T-cell (primary cell): ENCODE measurements around the gene MLKL. TPM values are rescaled to one million over a fixed set of nuclear protein-coding genes. Genes with fewer than 3 reads are reported as not detected.
"Not testable (repeated sequence)": the region's sequence is repeated elsewhere in the genome, so short reads cannot be mapped to it uniquely, and the experiment has no call there.

Source experiments
- ATAC-seq, 4 experiments: fragments of 200-7000 bp in 3 of 4; fragments of 150-1000 bp in 1 of 4; cut with Tn5 transposase; replicated peaks in 1 of 4; 1 replicate in 3 of 4; 2 replicates in 1 of 4; pipeline ENCODE4 v1.10.0; 2021; ENCODE audit warnings: moderate library complexity in 3 of 4, mild to moderate bottlenecking in 2 of 4, moderate number of reproducible peaks in 1 of 4
- CTCF ChIA-PET, 2 donors: fragments of 300-600 bp; sonication (Branson Sonifier 250); formaldehyde crosslinking; loops; one replicate each; lab custom pipeline; 2022; ENCODE audit warnings: antibody characterized with exemption in 2 of 2; lab: Charles Lee
- POLR2A ChIA-PET, 2 donors: fragments of 300-600 bp; sonication (Branson Sonifier 250); formaldehyde crosslinking; loops; one replicate each; lab custom pipeline; 2022; ENCODE audit warnings: antibody characterized with exemption in 2 of 2; lab: Charles Lee
- DNase-seq, 35 experiments: peaks; one replicate each; pipeline versions ENCODE4 v3.0.0 to v3.0.0-alpha.2; 2013 to 2023
- H3K27ac ChIP-seq: one replicate; pipeline ENCODE4 v1.5.1; 2013; ENCODE audit warnings: low read length
- H3K27me3 ChIP-seq, 2 experiments: replicated peaks in 1 of 2; 1 replicate in 1 of 2; 2 replicates in 1 of 2; pipeline versions ENCODE4 v1.6.1 to v1.7.0; 2013; ENCODE audit warnings: low read length in 1 of 2, mixed read lengths in 1 of 2; ENCODE audit not compliant: control insufficient read depth in 2 of 2, insufficient read depth in 2 of 2; ENCODE audit errors: extremely low read depth in 1 of 2
- H3K36me3 ChIP-seq, 2 donors: 1 replicate in 1 of 2; 2 replicates in 1 of 2; pipeline versions ENCODE4 v1.6.1 to v1.7.0; 2013; ENCODE audit warnings: low read length in 1 of 2; ENCODE audit not compliant: control insufficient read depth in 2 of 2, insufficient read depth in 1 of 2; ENCODE audit errors: extremely low read depth in 1 of 2
- H3K4me1 ChIP-seq, 2 experiments: 1 replicate in 1 of 2; 2 replicates in 1 of 2; pipeline versions ENCODE4 v1.6.1 to v1.7.0; 2013; ENCODE audit warnings: low read length in 2 of 2, mixed read lengths in 1 of 2; ENCODE audit not compliant: insufficient read depth in 2 of 2, control insufficient read depth in 1 of 2; ENCODE audit errors: extremely low read depth in 1 of 2
- H3K4me3 ChIP-seq, 2 donors: 1 replicate in 1 of 2; 2 replicates in 1 of 2; pipeline versions ENCODE4 v1.5.1 to v1.7.0; 2013; ENCODE audit warnings: mild to moderate bottlenecking in 2 of 2, low read length in 1 of 2, moderate library complexity in 1 of 2; ENCODE audit not compliant: control insufficient read depth in 1 of 2; ENCODE audit errors: extremely low read depth in 1 of 2
- H3K9me3 ChIP-seq: 2 replicates; pipeline ENCODE4 v1.7.0; 2013
- H3K27ac Mint-ChIP-seq, 2 donors: one replicate each; pipeline ENCODE4 v1.8.0; 2020 to 2021; ENCODE audit warnings: mild to moderate bottlenecking in 2 of 2, mixed read lengths in 2 of 2
- H3K27me3 Mint-ChIP-seq, 2 donors: one replicate each; pipeline ENCODE4 v1.8.0; 2021 to 2022; ENCODE audit warnings: mixed read lengths in 2 of 2
- H3K36me3 Mint-ChIP-seq: one replicate; pipeline ENCODE4 v1.8.0; 2021; ENCODE audit warnings: mixed read lengths
- H3K4me1 Mint-ChIP-seq, 3 donors: one replicate each; pipeline ENCODE4 v1.8.0; 2020 to 2022; ENCODE audit warnings: mixed read lengths in 3 of 3, mild to moderate bottlenecking in 1 of 3
- H3K4me3 Mint-ChIP-seq, 3 donors: one replicate each; pipeline ENCODE4 v1.8.0; 2020 to 2022; ENCODE audit warnings: mild to moderate bottlenecking in 3 of 3, mixed read lengths in 3 of 3, moderate library complexity in 3 of 3
- H3K9me3 Mint-ChIP-seq, 3 donors: one replicate each; pipeline ENCODE4 v1.8.0; 2020 to 2022; ENCODE audit warnings: mixed read lengths in 3 of 3
- WGBS: methylation state at CpG from one replicate; pipeline ENCODE4 v1.1.5; 2013; ENCODE audit warnings: missing lambda C conversion rate; ENCODE audit not compliant: insufficient coverage; 5-methylcytosine and 5-hydroxymethylcytosine counted together
- total RNA-seq, 35 experiments: library from RNA in 6 of 35; stranded (reverse) in 6 of 35; fragments of 120-200 nt in 1 of 35; gene quantifications; one replicate each; pipeline versions ENCODE4 v1.2.1 to v1.2.4 and lab custom pipeline; 2013 to 2026

The MLKL gene
- total RNA-seq, 5 donors from 2014 or later (not counting 1 experiment from before 2014, with no cell fraction given), result 27.4 to 40.7 (median 33.4) TPM

DNA sequence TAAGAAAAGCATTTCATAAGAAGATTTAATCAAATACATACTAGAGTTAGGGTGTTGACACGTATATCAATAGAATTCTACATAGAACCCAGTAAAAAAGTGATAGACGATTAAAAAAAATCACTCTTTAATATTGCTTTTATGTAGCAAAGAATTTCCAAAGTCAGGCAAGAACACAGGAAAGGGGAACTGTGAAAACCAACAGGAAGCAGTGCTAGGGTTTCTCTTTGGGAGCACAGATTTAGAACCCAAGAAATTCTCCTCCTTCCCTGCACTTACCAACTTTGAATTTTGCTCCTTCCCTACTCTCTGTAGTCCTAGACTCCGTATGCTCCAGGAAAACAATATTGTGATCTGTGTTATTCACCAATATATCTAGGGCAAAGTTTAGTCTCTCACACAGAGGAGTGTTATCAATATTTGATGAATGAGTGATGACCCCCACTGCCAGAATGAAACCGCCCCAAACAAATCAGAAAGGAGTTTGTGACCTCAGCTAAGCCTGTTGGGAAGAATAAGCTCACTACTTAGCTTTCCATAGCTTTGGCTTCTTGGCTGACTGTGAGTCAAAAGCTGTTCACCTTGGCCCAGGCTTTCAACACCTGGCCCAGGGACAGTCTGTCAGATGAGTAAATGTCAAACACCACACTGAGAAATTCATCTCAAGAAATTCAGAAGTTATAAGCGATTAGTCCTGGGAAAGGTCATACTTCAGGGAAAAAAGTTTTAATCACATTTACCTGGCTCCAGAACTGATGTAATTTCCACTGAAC lies 42.6 kb downstream of the MLKL start:
- ATAC-seq (no peak), DNase-seq (no peak)
- H3K4me1 ChIP-seq, result peaks cover 5 to 42% of the 10 kb centered on the region in 2 experiments
- H3K27ac Mint-ChIP-seq, result peak overlapping the region in 1 of 2 donors; percentile 20
- H3K9me3 ChIP-seq, result no peaks in the 10 kb centered on the region
- ChIA-PET CTCF (interaction anchor here (0.6 to 0.7 kb wide), 3 partner anchors 9 to 754 kb away, joined by 3 read pairs; no protein-coding TSS in a partner anchor), POLR2A (interaction anchor here in 1 of 2 donors (0.6 kb wide), 1 partner anchor 742 kb away, joined by 8 read pairs; no protein-coding TSS in a partner anchor)
- H3K36me3 ChIP-seq, result peaks cover 9 to 63% of the 10 kb centered on the region in 2 donors
- WGBS, result 86% methylated on average over 1 of the region's 5 CpGs
- no peaks in the 10 kb centered on the region for H3K9me3 Mint-ChIP-seq
- H3K4me3 Mint-ChIP-seq, result peak overlapping the region in 2 of 3 donors; percentile 9 to 42
- no peak overlapping the region for H3K4me3 ChIP-seq
- no peak overlapping the region for H3K27ac ChIP-seq
- H3K4me1 Mint-ChIP-seq, result peaks cover 77 to 87% (median 86%) of the 10 kb centered on the region in 3 donors
- H3K27me3 Mint-ChIP-seq, result no peaks in the 10 kb centered on the region
- no peaks in the 10 kb centered on the region for H3K27me3 ChIP-seq
- peaks cover 54% of the 10 kb centered on the region for H3K36me3 Mint-ChIP-seq

DNA sequence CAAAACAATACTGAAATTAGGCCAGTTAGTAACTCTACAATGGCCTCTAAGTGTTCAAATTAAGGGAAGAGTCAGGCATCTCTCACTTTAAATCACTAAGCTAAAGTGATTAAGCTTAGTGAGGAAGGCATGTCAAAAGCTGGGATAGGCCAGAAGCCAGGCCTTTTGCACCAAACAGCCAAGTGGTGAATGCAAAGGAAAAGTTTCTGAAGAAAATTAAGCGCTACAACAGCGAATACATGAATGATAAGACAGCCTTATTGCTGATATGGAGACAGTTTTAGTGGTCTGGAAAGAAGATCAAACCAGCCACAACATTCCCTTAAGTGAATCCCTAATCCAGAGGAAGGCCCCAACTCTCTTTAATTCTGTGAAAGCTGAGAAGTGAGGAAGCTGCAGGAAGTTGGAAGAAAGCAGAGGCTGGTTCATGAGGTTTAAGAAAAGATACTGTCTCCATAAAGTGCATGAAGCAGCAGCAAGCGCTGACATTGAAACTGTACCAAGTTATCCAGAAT lies 46.1 kb downstream of the MLKL start:
- H3K36me3 ChIP-seq, result peaks cover 9 to 57% of the 10 kb centered on the region in 2 donors
- Mint-ChIP-seq H3K9me3 (no peaks in the 10 kb centered on the region), H3K4me3 (no peak overlapping the region), H3K36me3 (peaks cover 40% of the 10 kb centered on the region), H3K4me1 (peaks cover 54 to 72% (median 65%) of the 10 kb centered on the region in 3 donors), H3K27ac (peak overlapping the region; percentile 62 to 86), H3K27me3 (no peaks in the 10 kb centered on the region)
- DNase-seq (no peak), ATAC-seq (no peak)
- WGBS, result no CpG with 5 or more reads among the region's 3 CpGs
- H3K9me3 ChIP-seq, result no peaks in the 10 kb centered on the region
- H3K27me3 ChIP-seq, result no peaks in the 10 kb centered on the region
- POLR2A ChIA-PET, result no interaction called here
- peaks cover 5 to 36% of the 10 kb centered on the region in 2 experiments for H3K4me1 ChIP-seq
- H3K27ac ChIP-seq, result no peak overlapping the region
- CTCF ChIA-PET, result interaction anchor here (0.6 kb wide), 2 partner anchors 10 to 140 kb away, joined by 3 to 4 read pairs; no protein-coding TSS in a partner anchor
- no peak overlapping the region for H3K4me3 ChIP-seq

DNA sequence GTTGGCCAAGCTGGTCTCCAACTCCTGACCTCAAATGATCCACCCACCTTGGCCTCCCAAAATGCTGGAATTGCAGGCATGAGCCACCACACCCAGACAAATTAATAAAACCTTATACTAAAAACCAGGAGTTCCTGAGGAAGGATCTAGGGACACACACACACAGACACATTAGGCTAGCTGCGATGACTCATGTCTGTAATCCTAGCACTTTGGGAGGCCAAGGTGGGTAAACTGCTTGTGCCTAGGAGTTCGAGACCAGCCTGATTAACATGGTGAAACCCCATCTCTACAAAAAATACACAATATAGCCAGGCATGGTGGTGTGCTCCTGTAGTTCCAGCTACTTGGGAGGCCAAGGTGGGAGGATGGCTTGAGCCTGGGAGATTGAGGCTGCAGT lies 47.8 kb downstream of the MLKL start:
- Mint-ChIP-seq H3K36me3 (peaks cover 34% of the 10 kb centered on the region), H3K4me1 (peaks cover 37 to 56% (median 48%) of the 10 kb centered on the region in 3 donors), H3K27ac (peak overlapping the region in 1 of 2 donors; percentile 73)
- H3K9me3 ChIP-seq, H3K27me3 Mint-ChIP-seq, H3K9me3 Mint-ChIP-seq, DNase-seq, ATAC-seq, H3K4me3 ChIP-seq, POLR2A ChIA-PET, H3K4me3 Mint-ChIP-seq, H3K27me3 ChIP-seq, H3K27ac ChIP-seq, CTCF ChIA-PET: not testable (repeated sequence)
- no CpG with 5 or more reads among the region's 2 CpGs for WGBS
- H3K4me1 ChIP-seq, result peaks cover 3 to 23% of the 10 kb centered on the region in 2 experiments
- H3K36me3 ChIP-seq, result peaks cover under 1 to 60% of the 10 kb centered on the region in 2 donors

DNA sequence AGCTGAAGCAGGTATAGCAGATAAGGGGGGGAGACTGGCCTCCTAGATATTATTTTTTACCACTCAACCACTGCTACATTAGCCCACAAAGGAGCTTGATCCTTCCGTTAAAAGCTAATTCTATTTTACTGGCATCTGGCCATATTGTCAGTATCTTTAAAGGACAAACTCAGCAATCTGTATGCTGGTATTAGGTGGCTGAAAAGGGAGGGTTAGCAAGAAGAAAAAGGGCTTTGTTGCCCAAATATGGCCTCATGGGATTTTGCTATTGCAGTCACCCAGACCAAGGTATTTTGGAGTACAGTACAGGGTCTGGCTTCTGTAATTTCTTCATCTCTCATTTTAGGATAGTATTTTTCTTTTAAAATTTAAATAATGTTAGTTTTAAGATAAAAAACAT lies 48.4 kb downstream of the MLKL start:
- no peaks in the 10 kb centered on the region for H3K9me3 Mint-ChIP-seq
- Histone ChIP-seq H3K27me3 (no peaks in the 10 kb centered on the region), H3K9me3 (no peaks in the 10 kb centered on the region), H3K4me1 (peaks cover 3 to 20% of the 10 kb centered on the region in 2 experiments), H3K4me3 (no peak overlapping the region), H3K27ac (no peak overlapping the region), H3K36me3 (peaks cover 0 to 60% of the 10 kb centered on the region in 2 donors)
- no CpG with 5 or more reads among the region's 1 CpG for WGBS
- CTCF ChIA-PET, result interaction anchor here (0.7 to 1.7 kb wide), 3 partner anchors 9 to 28 kb away, joined by 3 to 5 read pairs (median 4); partner anchors contain the start of gene RFWD3 (in 1 of the 2)
- POLR2A ChIA-PET, result interaction anchor here in 1 of 2 donors (0.6 kb wide), 1 partner anchor 17 kb away, joined by 8 read pairs; no protein-coding TSS in a partner anchor
- no peak for ATAC-seq
- no peak overlapping the region for H3K27ac Mint-ChIP-seq
- no peak for DNase-seq
- H3K4me1 Mint-ChIP-seq, result peaks cover 31 to 51% (median 45%) of the 10 kb centered on the region in 3 donors
- H3K36me3 Mint-ChIP-seq, result peaks cover 35% of the 10 kb centered on the region
- H3K4me3 Mint-ChIP-seq, result no peak overlapping the region
- H3K27me3 Mint-ChIP-seq, result no peaks in the 10 kb centered on the region

DNA sequence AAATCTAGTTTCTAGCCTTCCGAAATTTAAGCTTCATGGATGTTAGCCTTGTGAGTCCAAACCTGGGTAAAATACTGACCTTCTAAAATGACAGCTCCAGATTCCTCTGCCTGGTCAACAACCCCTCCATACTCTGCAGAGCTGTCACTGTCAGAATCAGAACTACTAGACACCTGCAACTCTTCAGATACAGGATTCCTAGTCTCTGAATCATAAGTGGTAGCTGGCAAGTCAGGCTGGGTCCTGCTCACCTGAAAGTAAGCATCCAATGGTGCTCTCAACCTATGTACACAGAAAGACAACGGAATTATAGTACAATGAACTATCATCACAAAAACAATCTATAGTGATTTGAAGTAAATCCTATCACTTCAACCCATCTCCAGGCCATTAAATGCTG lies 48.8 kb downstream of the MLKL start:
- POLR2A ChIA-PET, result interaction anchor here in 1 of 2 donors (0.6 kb wide), 1 partner anchor 18 kb away, joined by 8 read pairs; no protein-coding TSS in a partner anchor
- H3K36me3 ChIP-seq, result peaks cover 0 to 60% of the 10 kb centered on the region in 2 donors

More for the DNA sequence above, 48.8 kb downstream of the MLKL start:
- H3K4me1 ChIP-seq, result peaks cover 3 to 20% of the 10 kb centered on the region in 2 experiments
- DNase-seq (no peak), ATAC-seq (no peak)
- Mint-ChIP-seq H3K27me3 (no peaks in the 10 kb centered on the region), H3K4me3 (no peak overlapping the region), H3K36me3 (peaks cover 33% of the 10 kb centered on the region), H3K27ac (peak overlapping the region; percentile 29 to 37), H3K9me3 (no peaks in the 10 kb centered on the region), H3K4me1 (peaks cover 31 to 47% (median 41%) of the 10 kb centered on the region in 3 donors)
- no CpG with 5 or more reads among the region's 2 CpGs for WGBS
- no peak overlapping the region for H3K27ac ChIP-seq
- H3K27me3 ChIP-seq, result no peaks in the 10 kb centered on the region
- H3K4me3 ChIP-seq, result no peak overlapping the region
- H3K9me3 ChIP-seq, result no peaks in the 10 kb centered on the region
- CTCF ChIA-PET, result interaction anchor here (0.6 to 1.7 kb wide), 5 partner anchors 9 to 347 kb away, joined by 3 to 5 read pairs (median 3); partner anchors contain the start of gene RFWD3 (in 1 of the 2)
